ENCODE results near the gene FSD2. TPM values are rescaled to one million over a fixed set of nuclear protein-coding genes. Genes with fewer than 3 reads are reported as not detected.
A peak's percentile ranks its signal among the peaks of the same experiment; 100 is the strongest.

Gene FSD2
- total and polyA plus RNA-seq, 2 of the 4 experiments (the other 2 are of a cell fraction): not detected

DNA sequence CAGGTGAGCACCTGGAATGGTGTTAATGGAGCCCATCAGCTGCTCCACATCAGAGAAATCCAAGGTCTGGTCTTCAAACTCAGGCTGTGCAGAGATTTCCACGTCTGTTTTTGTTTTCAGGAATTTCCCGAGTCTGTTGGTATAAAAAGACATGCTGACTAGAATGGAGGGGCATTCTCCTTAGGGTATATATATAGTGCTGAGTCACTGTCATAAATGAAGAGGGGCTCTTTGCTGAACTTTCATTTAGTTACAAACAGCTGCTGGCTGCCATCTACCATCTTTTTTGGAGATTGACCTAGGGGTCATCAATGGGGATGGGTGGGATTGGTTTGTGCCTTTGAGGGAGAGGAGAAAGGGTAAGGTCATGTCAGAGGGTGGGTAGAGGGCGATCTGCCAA is 27.1 kb downstream of the FSD2 start:
- dilution Hi-C loops (cut with HindIII; ENCODE audit: low sequenced_read_pairs, unreplicated experiment): no loop called here
- Histone ChIP-seq H3K27me3 (ENCODE audit: control insufficient read depth, insufficient read depth, low read length) (no peaks in the 10 kb centered on the region), H3K27ac (ENCODE audit: insufficient read depth, low read length) (no peak overlapping the region), H3K14ac (replicated peaks; ENCODE audit: low read depth, low read length) (no peak overlapping the region), H3K9ac (ENCODE audit: low read depth, low read length) (no peak overlapping the region), H3K4me2 (ENCODE audit: low read depth, low read length) (no peak overlapping the region), H3K56ac (ENCODE audit: extremely low read depth, insufficient read depth, low read length) (no peak overlapping the region), H3K9me1 (ENCODE audit: insufficient read depth, low read length) (no peaks in the 10 kb centered on the region), H3K18ac (ENCODE audit: low read depth, low read length) (no peak overlapping the region), H3K79me1 (ENCODE audit: low read depth in 1 of 2, low read length in 2 of 2) (no peaks in the 10 kb centered on the region), H2AFZ (replicated peaks; ENCODE audit: low read length, poor library complexity) (no peak overlapping the region), H3K23ac (ENCODE audit: low read depth, low read length) (no peak overlapping the region), H2AK9ac (replicated peaks; ENCODE audit: low read depth, low read length, poor library complexity) (no peak overlapping the region), H3K4ac (ENCODE audit: low read depth, low read length) (no peak overlapping the region), H2BK5ac (ENCODE audit: low read depth, low read length, poor library complexity, severe bottlenecking) (no peak overlapping the region), H3K36me3 (ENCODE audit: control insufficient read depth, insufficient read depth, low read length) (no peaks in the 10 kb centered on the region), H4K91ac (ENCODE audit: insufficient read depth, low read depth, low read length) (no peak overlapping the region), H3K9me3 (ENCODE audit: control insufficient read depth, insufficient read depth, low read length) (no peaks in the 10 kb centered on the region), H2BK20ac (ENCODE audit: low read depth, low read length) (no peak overlapping the region), H3K4me1 (ENCODE audit: control insufficient read depth, insufficient read depth, low read length) (no peaks in the 10 kb centered on the region), H3K4me3 (ENCODE audit: insufficient read depth, low read depth, low read length) (no peak overlapping the region), H4K8ac (ENCODE audit: low read depth in 2 of 2, low read length in 2 of 2) (no peak overlapping the region), H4K20me1 (ENCODE audit: insufficient read depth, low read length) (no peaks in the 10 kb centered on the region), H2BK120ac (ENCODE audit: low read depth, low read length) (no peak overlapping the region), H2AK5ac (ENCODE audit: low read depth, low read length) (no peak overlapping the region), H2BK15ac (ENCODE audit: low read depth, low read length) (no peak overlapping the region), H4K5ac (ENCODE audit: low read depth, low read length) (no peak overlapping the region)
- POLR2A ChIA-PET (ENCODE audit: unreplicated experiment): no interaction called here
- in situ Hi-C loops (cut with MboI; ENCODE audit: low sequenced_read_pairs): no loop called here
- WGBS, 2 experiments (ENCODE audit: extremely low coverage in 2 of 2, insufficient read length in 1 of 2): no CpG with 5 or more reads among the region's 3 CpGs
- CTCF ChIA-PET: no interaction called here
- DNase-seq: no peak
- no TSS peak for BruUV-seq (replicated peaks)
- intact Hi-C loops (cut with micrococcal nuclease): no loop called here
- no peak for ATAC-seq (ENCODE audit: low read depth)
- TF ChIP-seq NFE2L2 (IDR thresholded peaks at IDR 0.05; ENCODE audit: low read depth, low read length) (peak; percentile 64), MXI1 (IDR thresholded peaks at IDR 0.05; ENCODE audit: borderline replicate concordance, low read depth, low read length) (no peak), MAZ (IDR thresholded peaks at IDR 0.05; ENCODE audit: borderline replicate concordance, low read depth, low read length) (no peak)

Data from IMR-90 (cell line).